ENCODE measurements around the gene KLF13.

DNA sequence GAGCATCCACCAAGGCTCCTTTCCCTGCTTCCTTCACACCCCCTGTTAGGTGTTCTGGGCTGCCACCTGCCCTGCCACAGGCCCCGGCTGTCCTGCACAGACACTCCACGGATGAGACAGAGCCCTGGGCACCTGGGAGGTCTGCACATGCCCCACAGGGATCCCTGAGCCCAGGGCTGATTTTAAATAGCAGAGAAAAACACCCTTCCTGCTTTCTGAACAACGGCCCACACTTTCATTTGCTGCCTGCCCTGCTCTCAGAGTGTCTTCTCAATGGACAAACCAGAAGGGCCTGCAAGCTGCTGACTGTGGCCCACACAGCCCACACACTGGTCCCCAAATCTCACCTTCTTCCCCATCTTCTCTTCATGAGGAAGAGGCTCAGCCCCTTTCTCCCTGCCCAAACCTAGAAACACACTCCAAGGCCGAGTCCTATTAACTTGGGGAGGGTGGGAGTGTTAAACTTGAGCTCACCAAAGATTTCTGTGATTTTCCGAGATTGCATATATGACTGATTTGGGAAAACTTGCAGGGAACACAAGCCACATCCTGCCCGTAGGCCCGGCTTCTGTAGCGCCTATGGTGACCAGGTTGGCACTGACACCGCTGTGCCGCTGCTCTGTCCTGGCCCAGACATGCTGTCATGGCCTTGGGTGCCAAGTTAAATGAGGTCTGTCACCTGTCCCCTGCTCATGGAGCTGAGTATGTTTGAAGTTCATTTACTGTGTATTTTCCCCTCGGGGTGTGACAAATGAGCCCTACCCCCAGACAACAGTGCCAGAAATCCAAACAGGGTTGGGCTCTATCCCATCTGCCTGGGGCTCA lies 47.2 kb upstream of the KLF13 start:
- TF ChIP-seq, protein P1, sequence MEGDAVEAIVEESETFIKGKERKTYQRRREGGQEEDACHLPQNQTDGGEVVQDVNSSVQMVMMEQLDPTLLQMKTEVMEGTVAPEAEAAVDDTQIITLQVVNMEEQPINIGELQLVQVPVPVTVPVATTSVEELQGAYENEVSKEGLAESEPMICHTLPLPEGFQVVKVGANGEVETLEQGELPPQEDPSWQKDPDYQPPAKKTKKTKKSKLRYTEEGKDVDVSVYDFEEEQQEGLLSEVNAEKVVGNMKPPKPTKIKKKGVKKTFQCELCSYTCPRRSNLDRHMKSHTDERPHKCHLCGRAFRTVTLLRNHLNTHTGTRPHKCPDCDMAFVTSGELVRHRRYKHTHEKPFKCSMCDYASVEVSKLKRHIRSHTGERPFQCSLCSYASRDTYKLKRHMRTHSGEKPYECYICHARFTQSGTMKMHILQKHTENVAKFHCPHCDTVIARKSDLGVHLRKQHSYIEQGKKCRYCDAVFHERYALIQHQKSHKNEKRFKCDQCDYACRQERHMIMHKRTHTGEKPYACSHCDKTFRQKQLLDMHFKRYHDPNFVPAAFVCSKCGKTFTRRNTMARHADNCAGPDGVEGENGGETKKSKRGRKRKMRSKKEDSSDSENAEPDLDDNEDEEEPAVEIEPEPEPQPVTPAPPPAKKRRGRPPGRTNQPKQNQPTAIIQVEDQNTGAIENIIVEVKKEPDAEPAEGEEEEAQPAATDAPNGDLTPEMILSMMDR (IDR thresholded peaks at IDR 0.05 in 2 of 3, conservative IDR thresholded peaks at IDR 0.05 in 1 of 3; ENCODE audit: borderline replicate concordance in 1 of 3, insufficient read depth in 1 of 3, low read depth in 2 of 3, low read length in 2 of 3), result no peak
- TF ChIP-seq POLR2AphosphoS5 (IDR thresholded peaks at IDR 0.05; ENCODE audit: low read depth, low read length) (no peak), SP1 (IDR thresholded peaks at IDR 0.05; ENCODE audit: low read depth) (no peak), SIN3A (IDR thresholded peaks at IDR 0.05; ENCODE audit: low read depth) (no peak), CBX3 (IDR thresholded peaks at IDR 0.05; ENCODE audit: low read depth) (no peak)

Data from HCT116 (cell line).